Stimulated activated CD4-positive, alpha-beta T cell treated with anti-CD3 and anti-CD28 coated beads, Interleukin-2, amount 100 ng/mL, for 24 hours (primary cell): Measurements from ENCODE around the gene SLC25A21.

Experiments used
- DNase-seq, 2 donors: peaks; one replicate each; pipeline ENCODE4 v3.0.0-alpha.2; 2020

The SLC25A21 gene

GRCh38 chr14:36857136-36857535 lies 315.3 kb downstream of the SLC25A21 start:
- DNase-seq: no peak

GRCh38 chr14:36856095-36856878 lies 316.1 kb downstream of the SLC25A21 start:
- no peak for DNase-seq

GRCh38 chr14:36855396-36855795 lies 317.0 kb downstream of the SLC25A21 start:
- no peak for DNase-seq

GRCh38 chr14:36852981-36853691 lies 319.3 kb downstream of the SLC25A21 start:
- no peak for DNase-seq

DNA sequence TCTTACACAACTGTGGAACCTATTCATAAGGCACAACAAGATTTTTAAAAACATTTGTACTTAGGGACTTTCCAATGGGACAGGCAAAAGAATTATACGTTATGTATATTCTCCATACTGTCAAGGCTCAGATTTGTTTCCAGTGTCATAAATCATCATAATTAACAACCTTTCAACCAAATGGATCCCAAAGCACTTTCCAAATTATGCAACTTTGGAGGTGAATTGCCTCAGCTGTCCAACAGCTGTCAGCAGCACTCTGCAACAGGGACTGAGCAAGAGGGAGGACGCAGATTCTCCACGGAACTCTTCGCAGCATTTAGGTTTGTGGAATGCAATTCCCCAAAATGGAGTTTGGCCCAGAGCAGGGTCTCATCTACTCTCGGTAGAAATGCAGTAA lies 324.2 kb downstream of the SLC25A21 start:
- no peak for DNase-seq

GRCh38 chr14:36847366-36847765 lies 325.0 kb downstream of the SLC25A21 start:
- DNase-seq: no peak

DNA sequence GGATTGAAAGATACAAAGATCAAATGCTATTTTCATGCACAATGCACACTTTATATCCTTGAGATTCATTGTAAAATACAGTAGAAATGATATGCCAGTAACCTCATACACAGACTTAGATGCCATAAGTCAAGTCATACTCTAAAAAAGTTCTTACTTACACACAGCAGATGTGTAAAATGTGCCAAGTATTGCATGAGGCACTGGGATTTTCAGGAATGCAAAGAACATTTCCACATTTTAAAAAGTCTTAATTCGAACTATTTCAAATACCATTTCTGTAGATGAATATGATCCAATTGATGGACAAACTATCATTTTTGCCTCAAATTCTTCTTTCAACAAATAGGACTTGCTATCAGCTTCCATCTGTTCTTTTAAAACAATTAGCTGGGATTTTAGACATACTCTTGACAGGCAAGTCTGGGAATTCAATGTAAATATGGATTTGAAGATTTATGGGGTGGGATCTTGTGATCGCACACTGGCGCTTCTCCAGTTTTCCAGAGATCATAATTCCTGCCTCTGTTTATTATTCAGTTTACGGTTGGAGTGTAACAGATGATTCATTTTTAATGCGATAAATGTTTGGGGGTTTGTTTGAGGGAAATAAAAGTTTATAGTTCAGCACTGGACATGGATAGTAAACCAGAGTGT lies 326.9 kb downstream of the SLC25A21 start:
- no peak for DNase-seq

- no peak for DNase-seq
These were observed 327.8 kb downstream of the SLC25A21 start for GRCh38 chr14:36844443-36845195.

GRCh38 chr14:36843410-36843809 lies 329.0 kb downstream of the SLC25A21 start:
- DNase-seq: no peak

- DNase-seq: no peak
These were observed 337.3 kb downstream of the SLC25A21 start for GRCh38 chr14:36835128-36835527.

DNA sequence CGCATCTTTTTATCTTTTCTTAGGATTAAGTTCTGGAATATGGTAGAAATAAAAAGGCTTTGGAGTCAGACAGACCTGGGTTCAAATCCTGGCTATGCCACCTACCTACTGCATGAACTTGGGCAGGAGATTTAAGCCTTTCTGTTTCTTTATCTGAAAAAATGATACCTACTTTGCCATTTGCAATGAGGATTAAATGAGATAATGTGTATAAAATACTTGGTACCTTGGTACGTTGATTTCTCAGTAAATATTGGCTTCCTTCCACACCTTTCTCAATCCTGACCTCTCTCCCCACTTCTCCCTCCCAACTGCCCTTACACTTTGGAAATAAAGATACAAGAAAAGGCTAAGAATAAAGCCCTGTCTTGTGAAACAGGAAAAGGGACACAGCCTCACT lies 338.1 kb downstream of the SLC25A21 start:
- DNase-seq: no peak

GRCh38 chr14:36829547-36829946 lies 342.9 kb downstream of the SLC25A21 start:
- no peak for DNase-seq

GRCh38 chr14:36827861-36828260 lies 344.5 kb downstream of the SLC25A21 start:
- DNase-seq: no peak

DNA sequence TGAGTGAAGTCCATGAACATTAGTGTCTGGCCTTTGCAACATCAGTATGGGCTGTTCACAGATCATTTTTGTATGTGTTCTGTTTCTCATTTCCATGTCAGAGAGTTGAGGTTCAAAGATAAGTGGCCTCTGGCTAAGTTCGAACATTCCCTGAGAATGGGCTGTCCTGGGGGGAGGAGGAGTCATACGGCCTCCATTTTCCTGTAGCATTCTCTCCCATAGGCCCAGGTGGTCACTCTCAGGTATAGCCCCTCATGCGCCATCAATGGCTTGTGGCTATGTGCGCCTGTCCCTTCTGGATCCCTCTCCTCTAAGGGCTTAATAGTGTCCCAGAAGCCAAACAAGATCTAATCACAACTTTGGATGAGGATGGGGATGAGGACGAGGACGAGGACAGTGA lies 345.8 kb downstream of the SLC25A21 start:
- DNase-seq: no peak

DNA sequence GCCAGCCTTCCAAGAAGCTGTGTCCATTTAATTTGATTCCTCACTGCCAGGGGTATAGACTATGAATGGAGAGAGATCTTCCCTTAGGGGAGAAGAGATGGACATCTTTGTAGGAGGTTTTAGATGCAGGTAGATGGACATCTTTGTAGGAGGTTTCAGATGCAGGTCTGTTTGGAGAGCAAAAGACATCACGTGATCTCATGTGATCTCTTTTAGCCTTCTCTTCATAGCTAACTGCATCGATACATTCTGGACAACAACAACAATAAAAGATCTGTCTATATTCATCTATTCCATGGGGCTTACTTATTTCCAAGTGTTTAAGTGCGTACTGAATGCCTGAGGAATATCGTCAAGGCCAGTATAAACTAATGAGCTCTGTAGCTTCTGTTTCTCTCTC lies 347.6 kb downstream of the SLC25A21 start:
- DNase-seq: no peak

GRCh38 chr14:36823651-36824050 lies 348.8 kb downstream of the SLC25A21 start:
- DNase-seq: no peak

DNA sequence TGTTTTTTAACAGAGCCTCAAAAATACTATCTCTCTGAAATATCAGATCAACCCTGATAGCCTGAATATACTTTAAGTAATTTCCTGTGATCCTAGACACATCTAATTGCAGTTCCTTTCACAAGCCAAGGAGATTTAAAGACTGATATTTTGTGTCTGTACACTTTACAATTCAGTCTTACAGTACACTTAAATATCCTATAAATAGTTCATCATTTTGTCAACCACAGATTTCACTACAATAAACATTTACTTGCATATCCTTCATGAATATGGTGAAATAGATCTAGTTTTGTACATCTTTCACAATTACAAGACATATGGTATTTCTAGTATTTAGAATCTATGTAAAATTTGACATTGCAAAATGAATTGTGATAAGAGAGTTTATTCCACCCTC lies 349.7 kb downstream of the SLC25A21 start:
- DNase-seq: no peak

DNA sequence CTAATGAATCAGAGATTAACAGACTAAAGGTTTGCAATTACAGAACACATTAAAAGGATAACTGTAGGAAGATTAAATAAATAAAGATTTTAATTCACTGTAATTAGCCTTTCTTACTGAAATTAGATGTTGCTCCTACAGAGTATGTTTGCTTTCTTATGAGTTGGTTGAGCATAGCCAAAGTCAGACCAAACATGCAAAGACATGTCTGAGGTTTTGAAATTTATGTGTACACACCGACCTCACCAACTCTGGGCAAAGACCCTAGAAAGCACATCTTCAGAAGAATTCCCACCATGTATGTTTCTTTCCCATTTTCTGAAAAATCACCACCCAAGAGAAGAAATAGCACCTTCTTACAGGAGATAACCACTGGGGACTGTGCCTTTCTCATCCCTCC lies 351.5 kb downstream of the SLC25A21 start:
- no peak for DNase-seq

DNA sequence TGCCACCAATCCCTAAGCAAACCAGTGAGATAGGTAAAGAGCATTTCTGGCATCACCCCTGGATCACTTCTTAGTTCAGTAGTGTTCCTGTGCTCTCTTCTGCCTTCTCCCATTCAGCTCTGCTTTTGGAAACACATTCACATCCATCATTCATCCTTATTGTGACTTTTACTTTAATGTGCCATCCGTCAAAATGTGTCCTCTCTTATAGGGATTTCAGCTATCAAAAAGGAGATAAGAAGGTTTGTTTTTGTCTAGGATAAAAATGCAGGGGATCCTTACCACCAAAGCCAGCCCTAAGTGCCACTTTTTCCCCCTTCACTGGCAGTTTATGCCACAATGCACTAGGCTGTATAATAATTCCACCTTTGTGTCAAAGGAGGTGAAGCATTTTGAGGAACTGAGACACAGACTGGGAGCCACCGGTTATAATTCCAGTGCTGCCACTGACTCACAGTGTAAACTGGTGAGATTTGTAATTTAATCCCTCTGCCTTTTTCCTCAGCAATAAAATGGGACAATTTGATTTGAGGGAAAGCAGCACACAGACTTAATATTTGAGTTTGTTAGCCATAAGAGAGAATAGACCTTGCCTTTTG lies 352.2 kb downstream of the SLC25A21 start:
- no peak for DNase-seq

GRCh38 chr14:36818794-36819384 lies 353.5 kb downstream of the SLC25A21 start:
- no peak for DNase-seq

DNA sequence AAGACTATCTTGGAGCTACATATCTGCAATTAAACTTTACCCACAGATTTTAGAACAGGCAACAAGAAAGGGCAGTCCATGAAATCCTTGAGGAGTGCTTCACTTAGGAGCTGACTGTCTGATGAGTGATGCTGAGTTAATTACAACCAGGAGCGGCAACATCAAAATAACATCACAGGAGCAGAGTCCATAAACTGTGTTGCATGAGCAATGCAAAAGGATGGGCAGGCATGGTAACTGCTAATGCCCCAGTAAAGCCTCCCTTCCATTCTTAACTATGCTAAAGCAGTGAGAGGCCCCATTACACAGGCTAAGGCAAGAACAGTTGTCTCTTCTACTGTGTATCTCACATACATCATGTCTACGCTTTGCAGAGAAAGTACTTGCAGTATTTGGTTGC lies 354.2 kb downstream of the SLC25A21 start:
- no peak for DNase-seq
